Measurements from ENCODE around the gene CELA2B.
"Not testable (repeated sequence)": the region's sequence is repeated elsewhere in the genome, so short reads cannot be mapped to it uniquely, and the experiment has no call there.

CELA2B gene

GRCh38 chr1:15430787-15431570 lies 44.9 kb upstream of the CELA2B start:
- H3K4me1 Mint-ChIP-seq: peaks cover 33% of the 10 kb centered on the region
- H3K9me3 Mint-ChIP-seq: no peaks in the 10 kb centered on the region
- no peak overlapping the region for H3K27ac Mint-ChIP-seq
- TF ChIP-seq CTCF (IDR thresholded peaks at IDR 0.05): peak; percentile 89
- no peaks in the 10 kb centered on the region for H3K27me3 Mint-ChIP-seq (ENCODE audit: low read depth, poor library complexity)
- peak; percentile 93 for DNase-seq
- H3K36me3 Mint-ChIP-seq (ENCODE audit: low read depth): no peaks in the 10 kb centered on the region
- no peak overlapping the region for H3K4me3 Mint-ChIP-seq

DNA sequence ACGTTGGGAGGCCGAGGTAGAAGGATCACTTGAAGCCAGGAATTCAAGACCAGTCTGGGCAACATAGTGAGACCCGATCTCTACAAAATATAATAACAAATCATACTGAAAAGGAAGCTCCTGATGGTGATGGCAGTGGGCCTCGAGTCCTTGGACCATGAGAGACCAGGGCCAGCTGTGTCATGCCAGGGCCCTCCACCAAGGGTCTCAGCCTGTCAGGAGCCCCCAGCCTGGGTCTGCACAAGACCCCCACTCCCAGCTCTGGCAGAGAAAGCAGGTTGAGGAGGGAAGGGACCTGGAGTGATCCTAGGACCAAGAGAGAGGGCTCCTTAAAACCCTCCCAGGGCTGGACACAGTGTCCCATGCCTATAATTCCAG lies 44.3 kb upstream of the CELA2B start:
- Mint-ChIP-seq H3K9me3 (no peaks in the 10 kb centered on the region), H3K4me3 (no peak overlapping the region), H3K4me1 (peaks cover 28% of the 10 kb centered on the region), H3K27ac (no peak overlapping the region), H3K27me3 (ENCODE audit: low read depth, poor library complexity) (no peaks in the 10 kb centered on the region), H3K36me3 (ENCODE audit: low read depth) (no peaks in the 10 kb centered on the region)
- no peak for TF ChIP-seq CTCF (IDR thresholded peaks at IDR 0.05)
- DNase-seq: no peak

DNA sequence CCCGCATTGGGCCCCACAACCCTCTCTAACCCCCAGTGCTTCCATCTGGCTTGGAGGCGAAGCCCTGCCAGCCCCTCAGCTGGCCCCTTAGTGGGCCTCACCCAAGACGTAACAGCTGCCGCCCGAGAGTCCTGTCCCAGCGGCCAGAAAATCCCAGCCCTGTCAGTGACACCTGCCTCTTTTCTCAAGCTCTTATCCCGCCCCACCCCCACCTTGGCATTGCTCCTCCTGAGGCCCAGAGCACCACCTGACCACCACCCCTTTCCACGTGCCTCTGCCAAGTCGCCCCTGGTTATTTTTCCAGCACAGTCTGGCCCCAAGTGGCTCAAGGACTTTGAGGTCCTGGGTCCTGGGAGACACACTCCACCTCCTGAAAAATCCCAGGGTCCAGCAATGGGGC lies 43.6 kb upstream of the CELA2B start:
- no peaks in the 10 kb centered on the region for H3K9me3 Mint-ChIP-seq
- no peak for DNase-seq
- H3K4me3 Mint-ChIP-seq: no peak overlapping the region
- TF ChIP-seq CTCF (IDR thresholded peaks at IDR 0.05): no peak
- peaks cover 21% of the 10 kb centered on the region for H3K4me1 Mint-ChIP-seq
- no peaks in the 10 kb centered on the region for H3K27me3 Mint-ChIP-seq (ENCODE audit: low read depth, poor library complexity)
- no peaks in the 10 kb centered on the region for H3K36me3 Mint-ChIP-seq (ENCODE audit: low read depth)
- H3K27ac Mint-ChIP-seq: no peak overlapping the region

GRCh38 chr1:15433471-15433870 lies 42.4 kb upstream of the CELA2B start:
- H3K27me3 Mint-ChIP-seq (ENCODE audit: low read depth, poor library complexity): no peaks in the 10 kb centered on the region
- H3K4me1 Mint-ChIP-seq: peaks cover 15% of the 10 kb centered on the region
- no peaks in the 10 kb centered on the region for H3K36me3 Mint-ChIP-seq (ENCODE audit: low read depth)
- H3K4me3 Mint-ChIP-seq: no peak overlapping the region
- DNase-seq: no peak
- no peaks in the 10 kb centered on the region for H3K9me3 Mint-ChIP-seq
- TF ChIP-seq CTCF (IDR thresholded peaks at IDR 0.05): no peak
- no peak overlapping the region for H3K27ac Mint-ChIP-seq

DNA sequence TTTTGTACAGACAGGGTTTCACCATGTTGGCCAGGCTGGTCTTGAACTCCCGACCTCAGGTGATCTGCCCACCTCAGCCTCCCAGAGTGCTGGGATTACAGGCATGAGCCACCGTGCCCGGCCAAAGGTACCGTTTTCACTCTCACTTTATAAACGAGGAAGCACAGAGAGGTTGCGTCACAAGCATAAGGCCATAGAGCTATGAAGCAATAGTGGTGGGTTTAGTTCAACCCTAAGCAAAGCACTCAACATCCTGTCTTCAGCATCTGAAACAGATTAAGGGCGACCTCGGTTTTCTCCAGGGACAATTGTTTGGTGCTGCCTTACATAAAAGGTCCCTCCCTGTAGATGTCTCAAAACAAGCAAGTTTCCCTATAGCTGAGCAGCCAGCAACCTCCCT lies 41.2 kb upstream of the CELA2B start:
- not testable (repeated sequence) for H3K9me3 Mint-ChIP-seq; H3K27me3 Mint-ChIP-seq (ENCODE audit: low read depth, poor library complexity); DNase-seq; H3K36me3 Mint-ChIP-seq (ENCODE audit: low read depth); H3K27ac Mint-ChIP-seq; H3K4me3 Mint-ChIP-seq
- peaks cover 15% of the 10 kb centered on the region for H3K4me1 Mint-ChIP-seq

GRCh38 chr1:15435239-15436077 lies 40.4 kb upstream of the CELA2B start:
- Mint-ChIP-seq H3K36me3 (ENCODE audit: low read depth) (no peaks in the 10 kb centered on the region), H3K9me3 (no peaks in the 10 kb centered on the region), H3K27ac (no peak overlapping the region), H3K27me3 (ENCODE audit: low read depth, poor library complexity) (peaks cover 2% of the 10 kb centered on the region), H3K4me3 (no peak overlapping the region), H3K4me1 (peaks cover 15% of the 10 kb centered on the region)
- no peak for TF ChIP-seq CTCF (IDR thresholded peaks at IDR 0.05)
- DNase-seq: no peak
